Right lobe of liver (tissue), 4 donors: Measurements from ENCODE around the gene SLC2A4.

Source experiments
- POLR2A ChIP-seq: fragments of 450-650 bp; IDR thresholded peaks from one replicate; pipeline ENCODE4 v1.6.1; 2017; ENCODE audit warnings: antibody characterized with exemption, mild to moderate bottlenecking
- TF ChIP-seq, protein P1 (sequence below), 4 donors: fragments of 200-600 bp in 3 of 4; fragments of 450-650 bp in 1 of 4; IDR thresholded peaks; one replicate each; pipeline versions ENCODE4 v1.5.1 to v1.8.0; 2016 to 2022; ENCODE audit warnings: antibody characterized with exemption in 4 of 4, mild to moderate bottlenecking in 2 of 4
- donor health status: DM: no; HTN: no; CAD: no.
- donor health status: DM: no; HTN: no; CAD: no.
- donor health status: DM: no; HTN: yes; CAD: no.

DNA sequence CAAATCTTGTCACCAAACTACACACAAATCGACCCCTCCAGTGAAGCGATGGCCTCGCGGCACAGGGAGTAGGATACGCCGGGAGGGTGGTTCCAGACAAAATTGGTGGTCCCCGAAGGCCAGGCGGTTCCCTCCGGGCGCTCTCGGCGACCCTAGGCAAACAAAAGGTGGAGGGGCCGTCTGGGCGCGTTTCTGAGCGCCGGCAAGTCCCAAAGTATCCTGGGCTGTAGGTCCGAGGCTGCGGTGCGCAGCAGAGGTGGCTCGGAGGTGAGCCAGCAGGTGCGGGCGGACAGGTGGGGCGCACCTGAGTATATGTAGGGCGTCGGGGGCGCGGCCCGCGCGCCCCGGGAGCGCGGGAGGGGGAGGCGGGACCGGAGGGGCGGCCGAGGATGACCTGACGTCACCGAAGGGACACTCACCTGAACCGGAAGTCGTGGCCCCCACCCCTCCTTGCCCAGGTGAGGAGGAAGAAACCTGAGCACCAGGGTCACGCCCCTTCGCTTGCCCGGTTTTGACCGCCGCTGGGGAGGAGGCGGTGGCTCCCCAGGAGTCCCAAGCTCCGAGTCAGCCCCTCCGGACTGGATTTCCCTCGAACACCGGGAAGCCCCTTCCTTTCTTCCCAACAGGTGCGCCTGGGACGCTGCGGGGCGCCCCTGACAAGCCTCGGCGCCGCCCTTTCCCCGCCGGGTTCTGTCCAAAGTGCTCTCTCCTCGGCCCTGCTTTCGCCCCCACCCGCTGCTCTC, 19.2 kb upstream of the SLC2A4 start, which contains the start of gene CLDN7:
- TF ChIP-seq, protein P1, sequence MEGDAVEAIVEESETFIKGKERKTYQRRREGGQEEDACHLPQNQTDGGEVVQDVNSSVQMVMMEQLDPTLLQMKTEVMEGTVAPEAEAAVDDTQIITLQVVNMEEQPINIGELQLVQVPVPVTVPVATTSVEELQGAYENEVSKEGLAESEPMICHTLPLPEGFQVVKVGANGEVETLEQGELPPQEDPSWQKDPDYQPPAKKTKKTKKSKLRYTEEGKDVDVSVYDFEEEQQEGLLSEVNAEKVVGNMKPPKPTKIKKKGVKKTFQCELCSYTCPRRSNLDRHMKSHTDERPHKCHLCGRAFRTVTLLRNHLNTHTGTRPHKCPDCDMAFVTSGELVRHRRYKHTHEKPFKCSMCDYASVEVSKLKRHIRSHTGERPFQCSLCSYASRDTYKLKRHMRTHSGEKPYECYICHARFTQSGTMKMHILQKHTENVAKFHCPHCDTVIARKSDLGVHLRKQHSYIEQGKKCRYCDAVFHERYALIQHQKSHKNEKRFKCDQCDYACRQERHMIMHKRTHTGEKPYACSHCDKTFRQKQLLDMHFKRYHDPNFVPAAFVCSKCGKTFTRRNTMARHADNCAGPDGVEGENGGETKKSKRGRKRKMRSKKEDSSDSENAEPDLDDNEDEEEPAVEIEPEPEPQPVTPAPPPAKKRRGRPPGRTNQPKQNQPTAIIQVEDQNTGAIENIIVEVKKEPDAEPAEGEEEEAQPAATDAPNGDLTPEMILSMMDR (IDR thresholded peaks at IDR 0.05): no peak
- TF ChIP-seq POLR2A: peak; percentile 49
